K562 (cell line): Measurements from ENCODE around the gene MS4A7. TPM values are rescaled to one million over a fixed set of nuclear protein-coding genes. Genes with fewer than 3 reads are reported as not detected.

Source experiments
- ATAC-seq: fragments of 200-7000 bp; cut with Tn5 transposase; 3 replicates; pipeline ENCODE4 v1.9.1; 2020; ENCODE audit warnings: moderate library complexity
- BruUV-seq: library from RNA; stranded (reverse); fragments of 400-500 nt; replicated peaks from 2 replicates; lab custom pipeline; 2021; lab: Mats Ljungman, UMichigan
- CTCF ChIA-PET: fragments of 300-600 bp; formaldehyde crosslinking; extraction: SDS; loops from one replicate; lab custom pipeline; 2021; ENCODE audit warnings: low intra/inter-chr PET ratio; lab: Yijun Ruan, JAX
- POLR2A ChIA-PET: fragments of 300-600, 350-650 bp; sonication (Branson Sonifier 250); formaldehyde crosslinking; extraction: SDS; loops from one replicate; lab custom pipeline; 2021; ENCODE audit warnings: antibody characterized with exemption, inconsistent platforms; lab: Yijun Ruan, JAX
- DNase-seq, 4 experiments: peaks; one replicate each; pipeline versions ENCODE4 v3.0.0 to v3.0.0-alpha.2; 2011 to 2018; ENCODE audit warnings: low spot score in 3 of 4, mixed read lengths in 3 of 4; ENCODE audit errors: extremely low read depth in 1 of 4
- FAIRE-seq: peaks from 2 replicates; lab custom pipeline; 2011; peaks lifted over from hg19 to GRCh38; lab: Jason Lieb, UNC
- H2AFZ ChIP-seq: 2 replicates; pipeline ENCODE4 v1.6.0; 2011; ENCODE audit warnings: low read depth, low read length, control low read depth, inconsistent platforms
- H3K27ac ChIP-seq: fragments of 200-600 bp; 3 replicates; pipeline ENCODE4 v1.8.0; 2011; ENCODE audit warnings: low read depth, mild to moderate bottlenecking, control low read depth, inconsistent platforms, low read length, moderate library complexity, mixed read lengths; ENCODE audit errors: extremely low read depth
- H3K27me3 ChIP-seq, 2 experiments: fragments of 300-600 bp in 1 of 2; 2 replicates in 1 of 2; 3 replicates in 1 of 2; pipeline versions ENCODE4 v1.6.0 to v1.8.0; 2011; ENCODE audit warnings: inconsistent platforms in 2 of 2, low read length in 2 of 2, mild to moderate bottlenecking in 1 of 2, mixed read lengths in 1 of 2, moderate library complexity in 1 of 2; ENCODE audit not compliant: control insufficient read depth in 2 of 2, insufficient read depth in 2 of 2
- H3K36me3 ChIP-seq: fragments of 300-600 bp; 3 replicates; pipeline ENCODE4 v1.8.0; 2011; ENCODE audit warnings: mild to moderate bottlenecking, low read length, inconsistent platforms; ENCODE audit not compliant: control insufficient read depth, insufficient read depth
- H3K4me1 ChIP-seq, 2 experiments: fragments of 200-600 bp in 1 of 2; replicated peaks in 1 of 2; 2 replicates in 1 of 2; 3 replicates in 1 of 2; pipeline versions ENCODE4 v1.5.1 to v1.8.0; 2011; ENCODE audit warnings: inconsistent platforms in 2 of 2, low read length in 2 of 2, mild to moderate bottlenecking in 1 of 2, mixed read lengths in 1 of 2, moderate library complexity in 1 of 2; ENCODE audit not compliant: control insufficient read depth in 2 of 2, insufficient read depth in 2 of 2
- H3K4me2 ChIP-seq: 2 replicates; pipeline ENCODE4 v1.6.1; 2011; ENCODE audit warnings: low read length, control low read depth, inconsistent platforms, mixed read lengths; ENCODE audit not compliant: insufficient read depth
- H3K4me3 ChIP-seq: fragments of 200-600 bp; sonication (generic), shearing (Covaris generic); 2 replicates; pipeline ENCODE4 v1.5.1; 2016; ENCODE audit warnings: control low read depth, inconsistent platforms
- H3K79me2 ChIP-seq: fragments of 200-600 bp; 3 replicates; pipeline ENCODE4 v1.8.0; 2011; ENCODE audit warnings: low read length, inconsistent platforms; ENCODE audit not compliant: control insufficient read depth, insufficient read depth
- H3K9ac ChIP-seq, 2 experiments: 2 replicates each; pipeline versions ENCODE4 v1.6.0 to v1.6.1; 2011; ENCODE audit warnings: low read depth in 2 of 2, low read length in 2 of 2, control low read depth in 1 of 2, inconsistent platforms in 1 of 2, mild to moderate bottlenecking in 1 of 2, mixed read lengths in 1 of 2; ENCODE audit not compliant: insufficient read depth in 1 of 2
- H3K9me1 ChIP-seq: one replicate; pipeline ENCODE4 v1.6.0; 2011; ENCODE audit warnings: inconsistent platforms, mild to moderate bottlenecking, low read length, moderate library complexity; ENCODE audit not compliant: control insufficient read depth, insufficient read depth
- H3K9me3 ChIP-seq: replicated peaks from 2 replicates; pipeline ENCODE4 v1.5.1; 2011; ENCODE audit warnings: low read depth, low read length, inconsistent platforms; ENCODE audit not compliant: control insufficient read depth, insufficient read depth
- H4K20me1 ChIP-seq: replicated peaks from 2 replicates; pipeline ENCODE4 v1.6.1; 2011; ENCODE audit warnings: low read length, inconsistent platforms, mixed read lengths; ENCODE audit not compliant: control insufficient read depth, insufficient read depth
- FIP1L1 ChIP-seq: fragments of 200-400 bp; formaldehyde crosslinking; IDR thresholded peaks from 2 replicates; pipeline ENCODE4 v1.6.1; 2018; ENCODE audit warnings: mild to moderate bottlenecking, low read depth, low read length; ENCODE audit not compliant: poor library complexity, severe bottlenecking
- GABPB2 ChIP-seq: fragments of 250-450 bp; sonication (Bioruptor Pico); conservative IDR thresholded peaks from 2 replicates; pipeline ENCODE4 v1.5.1; 2021; ENCODE audit warnings: mild to moderate bottlenecking
- GATAD2A ChIP-seq: fragments of 450-650 bp; IDR thresholded peaks from 2 replicates; pipeline ENCODE4 v1.6.1; 2017
- MECOM ChIP-seq: fragments of 250-450 bp; sonication (Bioruptor Pico); IDR thresholded peaks from 2 replicates; pipeline ENCODE4 v1.8.0; 2022; ENCODE audit warnings: inconsistent platforms
- RAD21 ChIP-seq, 2 experiments: fragments of 250-450 bp in 1 of 2; fragments of 450-650 bp in 1 of 2; sonication (Bioruptor Pico) in 1 of 2; formaldehyde crosslinking in 1 of 2; IDR thresholded peaks in 1 of 2; conservative IDR thresholded peaks in 1 of 2; 2 replicates each; pipeline versions ENCODE4 v1.4.0 to v1.8.0; 2020 to 2022; ENCODE audit warnings: mild to moderate bottlenecking in 2 of 2, moderate library complexity in 1 of 2
- RB1 ChIP-seq: fragments of 450-650 bp; IDR thresholded peaks from 2 replicates; pipeline ENCODE4 v1.6.1; 2017; ENCODE audit warnings: low read depth, mild to moderate bottlenecking
- RBM14 ChIP-seq: fragments of 200-400 bp; formaldehyde crosslinking; IDR thresholded peaks from 2 replicates; pipeline ENCODE4 v1.6.1; 2018; ENCODE audit warnings: low read depth, mild to moderate bottlenecking, low read length, moderate library complexity, borderline replicate concordance; ENCODE audit not compliant: insufficient read depth
- SREBF2 ChIP-seq: sonication (generic); formaldehyde crosslinking; IDR thresholded peaks from 2 replicates; pipeline ENCODE4 v1.4.0; 2020; ENCODE audit warnings: mild to moderate bottlenecking, missing genetic modification reagents
- TCF7L2 ChIP-seq: fragments of 150-350 bp; IDR thresholded peaks from 2 replicates; pipeline ENCODE4 v1.6.1; 2016; ENCODE audit warnings: low read depth, mild to moderate bottlenecking, low read length, moderate library complexity
- TEAD1 ChIP-seq, 2 experiments: fragments of 450-650 bp in 1 of 2; sonication (generic) in 1 of 2; formaldehyde crosslinking; IDR thresholded peaks; 2 replicates each; pipeline versions ENCODE4 v1.4.0 to v1.8.0; 2020 to 2022; ENCODE audit warnings: mild to moderate bottlenecking in 2 of 2, missing genetic modification reagents in 1 of 2
- ZNF23 ChIP-seq: fragments of 250-450 bp; sonication (Bioruptor Pico); IDR thresholded peaks from 2 replicates; pipeline ENCODE4 v1.4.0; 2020; ENCODE audit warnings: mild to moderate bottlenecking
- WGBS: fragments of 100-300 bp; shearing (Covaris generic); methylation state at CpG from one replicate; pipeline ENCODE4 v1.1.6; 2016; ENCODE audit warnings: low coverage, mixed read lengths; ENCODE audit not compliant: insufficient coverage; ENCODE audit errors: missing lambda C conversion rate; 5-methylcytosine and 5-hydroxymethylcytosine counted together
- in situ Hi-C: fragments of 300-500 bp; cut with MboI; formaldehyde crosslinking; loops from 4 replicates; pipeline ENCODE4 v1.15.0; 2018; ENCODE audit warnings: inconsistent platforms, mixed read lengths
- intact Hi-C: fragments of 100-400 bp; cut with micrococcal nuclease; formaldehyde crosslinking; loops from 2 replicates; pipeline ENCODE4 v1.14.2; 2022
- polyA plus RNA-seq, 8 experiments: library from polyadenylated mRNA; depleted of rRNA in 4 of 8; stranded (reverse) in 5 of 8; unstranded in 3 of 8; fragments of >200 nt; fragmentation: Nextera tagmentation in 2 of 8; fragmentation: Illumina TruSeq in 1 of 8; extraction: Ambion mirVana in 2 of 8; extraction: Trizol in 1 of 8; gene quantifications; 2 replicates each; pipeline versions ENCODE4 v1.2.1 to v1.2.3, GENCODE V29; 2011 to 2014; ENCODE audit warnings: inconsistent platforms in 1 of 8, missing spikeins in 1 of 8
- total RNA-seq, 7 experiments: library from RNA; depleted of rRNA in 6 of 7; stranded (reverse); fragments of >200 nt in 6 of 7; fragmentation: Illumina TruSeq in 2 of 7; extraction: Trizol in 2 of 7; gene quantifications; 2 replicates each; pipeline versions ENCODE4 v1.2.1 to v1.2.3, GENCODE V29; 2011 to 2021; ENCODE audit warnings: low replicate concordance in 1 of 7
- TF ChIP-seq, protein P1 (sequence below): sonication (generic); formaldehyde crosslinking; IDR thresholded peaks from 2 replicates; pipeline ENCODE4 v1.5.0; 2020; ENCODE audit warnings: missing genetic modification reagents
- TF ChIP-seq, protein P2 (sequence below): fragments of 250-450 bp; sonication (Bioruptor Pico); IDR thresholded peaks from 2 replicates; pipeline ENCODE4 v1.5.0; 2021; ENCODE audit warnings: mild to moderate bottlenecking, borderline replicate concordance
- TF ChIP-seq, protein P3 (sequence below): sonication (generic); formaldehyde crosslinking; IDR thresholded peaks from 2 replicates; pipeline ENCODE4 v1.8.0; 2022; ENCODE audit warnings: mild to moderate bottlenecking, low read depth, missing genetic modification reagents
- TF ChIP-seq, protein P4 (sequence below): fragments of 450-650 bp; formaldehyde crosslinking; IDR thresholded peaks from 2 replicates; pipeline ENCODE4 v1.4.0; 2022; ENCODE audit warnings: missing genetic modification characterization

Gene MS4A7
- total and polyA plus RNA-seq, 9 of the 15 experiments (the other 6 are each of a cell fraction or from before 2014, with no cell fraction given), result not detected

DNA sequence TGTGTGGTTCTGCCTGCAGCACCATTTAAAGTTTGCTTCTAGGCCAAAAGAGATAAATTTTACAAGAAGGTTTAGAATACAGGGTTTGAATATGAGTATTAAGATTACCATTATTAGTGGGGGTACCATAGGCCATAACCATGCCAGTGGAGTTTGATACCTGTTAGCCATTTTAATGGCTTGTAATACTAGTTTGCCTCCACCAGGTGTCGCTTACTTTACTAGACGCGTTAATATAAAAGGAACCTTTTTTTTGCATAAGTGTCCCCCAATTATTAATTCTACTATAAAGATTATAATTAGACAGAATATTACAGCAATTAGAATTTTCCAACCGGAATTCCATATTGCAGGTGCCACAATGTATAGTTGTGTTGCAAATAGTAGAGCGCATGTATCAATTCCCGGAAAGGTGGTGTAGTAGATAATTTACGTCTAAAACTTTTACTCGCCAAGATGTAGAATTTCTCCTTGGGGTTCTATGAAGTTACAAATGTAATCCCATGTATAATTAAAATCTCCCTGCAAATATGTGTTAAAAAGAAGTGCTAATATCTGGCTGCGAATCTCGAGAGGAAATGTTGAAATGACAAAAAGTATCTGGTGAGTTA lies 35.1 kb upstream of the MS4A7 start (continued):
- TF ChIP-seq RB1 (no peak), GATAD2A (no peak), ZNF23 (CRISPR knock-in tag) (no peak)
- TF ChIP-seq, protein P1, sequence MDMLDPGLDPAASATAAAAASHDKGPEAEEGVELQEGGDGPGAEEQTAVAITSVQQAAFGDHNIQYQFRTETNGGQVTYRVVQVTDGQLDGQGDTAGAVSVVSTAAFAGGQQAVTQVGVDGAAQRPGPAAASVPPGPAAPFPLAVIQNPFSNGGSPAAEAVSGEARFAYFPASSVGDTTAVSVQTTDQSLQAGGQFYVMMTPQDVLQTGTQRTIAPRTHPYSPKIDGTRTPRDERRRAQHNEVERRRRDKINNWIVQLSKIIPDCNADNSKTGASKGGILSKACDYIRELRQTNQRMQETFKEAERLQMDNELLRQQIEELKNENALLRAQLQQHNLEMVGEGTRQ (CRISPR knock-in tag), result no peak

DNA sequence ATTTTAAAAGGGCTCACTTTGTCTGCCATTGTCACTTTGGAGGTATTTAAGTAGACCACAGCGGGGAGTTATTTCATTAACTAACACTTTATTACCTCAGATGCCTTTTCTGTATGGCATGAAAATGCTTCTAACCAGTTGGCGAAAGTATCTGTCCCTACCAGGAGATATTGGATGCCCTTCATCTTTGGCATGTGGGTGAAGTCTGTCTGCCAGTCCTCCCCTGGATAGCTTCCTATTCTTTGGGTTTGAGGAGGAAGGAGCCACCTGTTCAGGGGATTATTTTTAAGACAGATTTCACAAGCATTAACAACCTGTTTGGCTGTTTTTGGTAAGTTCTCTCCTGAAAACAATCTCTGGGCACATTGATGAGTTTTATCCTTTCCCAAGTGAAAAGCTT lies 34.2 kb upstream of the MS4A7 start:
- Histone ChIP-seq H2AFZ (no peak overlapping the region), H3K9me1 (no peaks in the 10 kb centered on the region), H3K9me3 (no peaks in the 10 kb centered on the region), H3K4me2 (no peak overlapping the region), H3K9ac (no peak overlapping the region), H3K27me3 (no peaks in the 10 kb centered on the region), H3K4me1 (no peaks in the 10 kb centered on the region), H3K4me3 (no peak overlapping the region), H3K27ac (no peak overlapping the region), H4K20me1 (no peaks in the 10 kb centered on the region)
- POLR2A ChIA-PET, result interaction anchor here (0.7 kb wide), 1 partner anchor 836 kb away, joined by 4 read pairs; no protein-coding TSS in a partner anchor
- ATAC-seq (no peak), DNase-seq (no peak), FAIRE-seq (no peak)
- WGBS, result 0% methylated on average over 2 of the region's 2 CpGs
- no TSS peak for BruUV-seq
- in situ Hi-C loops (no loop called here), intact Hi-C loops (loop anchor here (5.0 kb wide), 1 partner anchor 77 kb away; no protein-coding TSS in a partner anchor)
- TF ChIP-seq MECOM (CRISPR knock-in tag), result no peak
- TF ChIP-seq, protein P2, sequence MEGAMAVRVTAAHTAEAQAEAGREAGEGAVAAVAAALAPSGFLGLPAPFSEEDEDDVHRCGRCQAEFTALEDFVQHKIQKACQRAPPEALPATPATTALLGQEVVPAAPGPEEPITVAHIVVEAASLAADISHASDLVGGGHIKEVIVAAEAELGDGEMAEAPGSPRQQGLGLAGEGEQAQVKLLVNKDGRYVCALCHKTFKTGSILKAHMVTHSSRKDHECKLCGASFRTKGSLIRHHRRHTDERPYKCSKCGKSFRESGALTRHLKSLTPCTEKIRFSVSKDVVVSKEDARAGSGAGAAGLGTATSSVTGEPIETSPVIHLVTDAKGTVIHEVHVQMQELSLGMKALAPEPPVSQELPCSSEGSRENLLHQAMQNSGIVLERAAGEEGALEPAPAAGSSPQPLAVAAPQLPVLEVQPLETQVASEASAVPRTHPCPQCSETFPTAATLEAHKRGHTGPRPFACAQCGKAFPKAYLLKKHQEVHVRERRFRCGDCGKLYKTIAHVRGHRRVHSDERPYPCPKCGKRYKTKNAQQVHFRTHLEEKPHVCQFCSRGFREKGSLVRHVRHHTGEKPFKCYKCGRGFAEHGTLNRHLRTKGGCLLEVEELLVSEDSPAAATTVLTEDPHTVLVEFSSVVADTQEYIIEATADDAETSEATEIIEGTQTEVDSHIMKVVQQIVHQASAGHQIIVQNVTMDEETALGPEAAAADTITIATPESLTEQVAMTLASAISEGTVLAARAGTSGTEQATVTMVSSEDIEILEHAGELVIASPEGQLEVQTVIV, result no peak
- no peak for TF ChIP-seq GABPB2 (CRISPR knock-in tag)
- TF ChIP-seq, protein P3, sequence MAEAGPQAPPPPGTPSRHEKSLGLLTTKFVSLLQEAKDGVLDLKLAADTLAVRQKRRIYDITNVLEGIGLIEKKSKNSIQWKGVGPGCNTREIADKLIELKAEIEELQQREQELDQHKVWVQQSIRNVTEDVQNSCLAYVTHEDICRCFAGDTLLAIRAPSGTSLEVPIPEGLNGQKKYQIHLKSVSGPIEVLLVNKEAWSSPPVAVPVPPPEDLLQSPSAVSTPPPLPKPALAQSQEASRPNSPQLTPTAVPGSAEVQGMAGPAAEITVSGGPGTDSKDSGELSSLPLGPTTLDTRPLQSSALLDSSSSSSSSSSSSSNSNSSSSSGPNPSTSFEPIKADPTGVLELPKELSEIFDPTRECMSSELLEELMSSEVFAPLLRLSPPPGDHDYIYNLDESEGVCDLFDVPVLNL (CRISPR knock-in tag), result no peak
- TF ChIP-seq, protein P4, sequence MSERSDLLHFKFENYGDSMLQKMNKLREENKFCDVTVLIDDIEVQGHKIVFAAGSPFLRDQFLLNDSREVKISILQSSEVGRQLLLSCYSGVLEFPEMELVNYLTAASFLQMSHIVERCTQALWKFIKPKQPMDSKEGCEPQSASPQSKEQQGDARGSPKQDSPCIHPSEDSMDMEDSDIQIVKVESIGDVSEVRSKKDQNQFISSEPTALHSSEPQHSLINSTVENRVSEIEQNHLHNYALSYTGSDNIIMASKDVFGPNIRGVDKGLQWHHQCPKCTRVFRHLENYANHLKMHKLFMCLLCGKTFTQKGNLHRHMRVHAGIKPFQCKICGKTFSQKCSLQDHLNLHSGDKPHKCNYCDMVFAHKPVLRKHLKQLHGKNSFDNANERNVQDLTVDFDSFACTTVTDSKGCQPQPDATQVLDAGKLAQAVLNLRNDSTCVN (CRISPR knock-in tag), result no peak
- no peak for TF ChIP-seq TCF7L2
- no peak for TF ChIP-seq SREBF2
- no peak for TF ChIP-seq FIP1L1
- no peak for TF ChIP-seq RBM14
- TF ChIP-seq RAD21 (CRISPR knock-in tag; conservative IDR thresholded peaks at IDR 0.05 in 1 of 2, IDR thresholded peaks at IDR 0.05 in 1 of 2), result no peak
- TF ChIP-seq TEAD1 (CRISPR knock-in tag; IDR thresholded peaks at IDR 0.05), result no peak
- TF ChIP-seq, all 486 proteins: peak for 0
- Histone ChIP-seq H3K79me2 (no peaks in the 10 kb centered on the region), H3K36me3 (no peaks in the 10 kb centered on the region)
- CTCF ChIA-PET, result no interaction called here
